Uterus (tissue), 4 donors: ENCODE measurements around the gene SLC25A48. TPM values are rescaled to one million over a fixed set of nuclear protein-coding genes. Genes with fewer than 3 reads are reported as not detected.

Experiments used
- DNase-seq, 2 donors: peaks; one replicate each; pipeline ENCODE4 v3.0.0-alpha.2; 2019 to 2020
- H3K27ac ChIP-seq, 2 donors: fragments of 200-600 bp; sonication (generic); 1 replicate in 1 of 2; 2 replicates in 1 of 2; pipeline ENCODE4 v1.5.1; 2016 to 2018
- H3K27me3 ChIP-seq, 2 donors: fragments of 200-600 bp; sonication (generic); one replicate each; pipeline ENCODE4 v1.5.1; 2018 to 2019; ENCODE audit warnings: control low read depth in 1 of 2
- H3K36me3 ChIP-seq, 2 donors: fragments of 200-600 bp; sonication (generic); one replicate each; pipeline ENCODE4 v1.5.1; 2019; ENCODE audit warnings: control low read depth in 1 of 2
- H3K4me1 ChIP-seq, 2 donors: fragments of 200-600 bp; sonication (generic); one replicate each; pipeline ENCODE4 v1.5.1; 2018 to 2019; ENCODE audit warnings: control low read depth in 1 of 2
- H3K4me3 ChIP-seq, 2 donors: fragments of 200-600 bp; sonication (generic); 1 replicate in 1 of 2; 2 replicates in 1 of 2; pipeline ENCODE4 v1.5.1; 2018 to 2019; ENCODE audit warnings: mild to moderate bottlenecking in 1 of 2
- H3K9me3 ChIP-seq, 2 donors: fragments of 200-600 bp; sonication (generic); one replicate each; pipeline ENCODE4 v1.5.1; 2019; ENCODE audit warnings: control low read depth in 1 of 2
- CTCF ChIP-seq, 4 experiments: fragments of 200-600 bp in 2 of 4; fragments of 450-650 bp in 2 of 4; sonication (generic) in 2 of 4; IDR thresholded peaks; one replicate each; pipeline ENCODE4 v1.5.1; 2016 to 2019; ENCODE audit warnings: antibody characterized with exemption in 4 of 4, mild to moderate bottlenecking in 2 of 4, moderate library complexity in 1 of 4
- POLR2A ChIP-seq, 2 donors: fragments of 450-650 bp; IDR thresholded peaks; one replicate each; pipeline ENCODE4 v1.6.1; 2016; ENCODE audit warnings: antibody characterized with exemption in 2 of 2, mild to moderate bottlenecking in 1 of 2, moderate library complexity in 1 of 2
- intact Hi-C: fragments of 100-400 bp; cut with DNase I; formaldehyde crosslinking; loops from one replicate; pipeline ENCODE4 v1.15.1; 2023; ENCODE audit warnings: low total_unique reads
- total RNA-seq, 4 donors: library from RNA; depleted of rRNA in 3 of 4; stranded (reverse); fragments of >200 nt in 3 of 4; gene quantifications; one replicate each; pipeline versions ENCODE4 v1.1.0 to v1.2.4, GENCODE V29; 2014 to 2023
- donor health status: DM: yes; HTN: yes; CAD: no.

Gene SLC25A48
- total RNA-seq, 4 donors from 2014 or later: 0.14 TPM; not detected in 3

DNA sequence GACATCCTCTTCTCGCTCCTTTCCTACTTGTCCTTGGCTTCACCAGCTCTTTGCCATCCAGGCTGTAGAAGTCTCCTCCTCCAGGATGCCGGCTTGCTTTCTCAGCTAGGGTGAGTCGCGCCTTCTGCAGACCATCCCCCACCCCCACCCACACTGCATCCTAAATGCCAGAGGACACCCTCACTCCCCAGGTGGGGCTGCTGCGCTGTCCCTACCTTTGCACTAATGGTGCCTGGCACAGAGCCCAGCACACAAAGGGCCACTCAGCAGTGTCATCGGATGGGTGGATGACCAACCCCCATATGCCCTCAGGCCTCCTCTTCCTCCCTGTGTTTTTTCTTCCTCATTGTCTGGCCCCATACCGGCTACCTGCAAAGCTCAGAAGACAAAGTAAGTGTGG, 46.3 kb downstream of the SLC25A48 start:
- H3K27ac ChIP-seq: no peak overlapping the region
- no peaks in the 10 kb centered on the region for H3K4me1 ChIP-seq
- H3K9me3 ChIP-seq: no peaks in the 10 kb centered on the region
- no peak for TF ChIP-seq POLR2A (IDR thresholded peaks at IDR 0.05)
- no peak for TF ChIP-seq CTCF (IDR thresholded peaks at IDR 0.05)
- no peaks in the 10 kb centered on the region for H3K27me3 ChIP-seq
- intact Hi-C loops: no loop called here
- H3K36me3 ChIP-seq: no peaks in the 10 kb centered on the region
- no peak for DNase-seq
- H3K4me3 ChIP-seq: no peak overlapping the region

DNA sequence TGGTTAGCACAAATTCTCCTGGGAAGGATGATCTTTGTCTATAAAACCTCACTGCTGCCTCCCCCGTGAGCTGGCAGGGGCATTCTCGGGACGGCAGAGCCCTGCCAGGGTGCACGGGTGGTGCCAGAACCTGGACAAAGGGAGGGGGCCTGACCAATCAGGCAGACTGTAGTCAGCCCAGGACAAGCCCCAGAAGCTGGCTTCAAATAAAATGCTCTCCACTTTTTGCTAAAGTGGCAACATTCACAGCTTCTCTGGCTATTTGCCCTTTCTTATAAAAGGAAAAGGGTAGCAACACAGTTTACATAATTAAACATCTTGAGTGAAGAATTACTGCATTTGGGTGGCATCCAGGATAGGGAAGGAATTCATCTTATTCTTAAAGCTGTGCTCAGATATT, 46.8 kb downstream of the SLC25A48 start:
- no peaks in the 10 kb centered on the region for H3K36me3 ChIP-seq
- no peaks in the 10 kb centered on the region for H3K9me3 ChIP-seq
- H3K4me1 ChIP-seq: no peaks in the 10 kb centered on the region
- DNase-seq: no peak
- intact Hi-C loops: no loop called here
- H3K27ac ChIP-seq: no peak overlapping the region
- no peak overlapping the region for H3K4me3 ChIP-seq
- no peaks in the 10 kb centered on the region for H3K27me3 ChIP-seq
- TF ChIP-seq POLR2A (IDR thresholded peaks at IDR 0.05) (no peak), CTCF (IDR thresholded peaks at IDR 0.05) (no peak)

GRCh38 chr5:135881819-135882218, 47.4 kb downstream of the SLC25A48 start:
- Histone ChIP-seq H3K27ac (no peak overlapping the region), H3K9me3 (no peaks in the 10 kb centered on the region), H3K27me3 (no peaks in the 10 kb centered on the region), H3K4me3 (no peak overlapping the region), H3K36me3 (no peaks in the 10 kb centered on the region), H3K4me1 (no peaks in the 10 kb centered on the region)
- TF ChIP-seq POLR2A (IDR thresholded peaks at IDR 0.05) (no peak), CTCF (IDR thresholded peaks at IDR 0.05) (no peak)
- no peak for DNase-seq
- intact Hi-C loops: no loop called here

GRCh38 chr5:135883026-135883425, 48.6 kb downstream of the SLC25A48 start:
- intact Hi-C loops: no loop called here
- TF ChIP-seq POLR2A (IDR thresholded peaks at IDR 0.05): no peak
- no peak for TF ChIP-seq CTCF (IDR thresholded peaks at IDR 0.05)
- Histone ChIP-seq H3K9me3 (no peaks in the 10 kb centered on the region), H3K27ac (no peak overlapping the region), H3K36me3 (no peaks in the 10 kb centered on the region), H3K27me3 (no peaks in the 10 kb centered on the region), H3K4me1 (no peaks in the 10 kb centered on the region), H3K4me3 (no peak overlapping the region)
- DNase-seq: no peak

DNA sequence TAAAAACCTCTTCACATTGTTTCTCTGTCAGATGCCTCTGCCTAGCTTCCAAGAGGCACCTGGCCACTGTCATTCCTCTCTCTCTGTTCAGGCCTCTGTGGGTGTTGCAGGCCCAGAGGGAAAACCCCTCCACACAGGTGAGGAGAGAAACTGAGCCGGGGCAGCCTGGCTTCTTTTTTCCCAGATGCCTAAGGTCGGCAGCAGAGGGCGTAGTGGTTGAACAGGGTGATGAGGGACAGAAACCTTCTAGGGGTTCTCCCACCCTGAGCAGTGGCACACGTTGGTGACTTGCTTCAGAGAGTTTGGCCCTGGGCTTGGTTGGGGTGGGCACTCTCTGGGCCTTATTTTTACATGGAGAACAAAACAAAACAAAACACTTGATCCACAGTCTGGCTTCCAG, 49.0 kb downstream of the SLC25A48 start:
- intact Hi-C loops: no loop called here
- H3K4me3 ChIP-seq: no peak overlapping the region
- no peak for TF ChIP-seq CTCF (IDR thresholded peaks at IDR 0.05)
- no peak for TF ChIP-seq POLR2A (IDR thresholded peaks at IDR 0.05)

More for the DNA sequence above, 49.0 kb downstream of the SLC25A48 start:
- Histone ChIP-seq H3K27ac (no peak overlapping the region), H3K4me1 (no peaks in the 10 kb centered on the region), H3K36me3 (no peaks in the 10 kb centered on the region), H3K27me3 (no peaks in the 10 kb centered on the region), H3K9me3 (no peaks in the 10 kb centered on the region)
- DNase-seq: no peak
